ENCODE measurements around the gene UPP2.

Gene UPP2

GRCh38 chr2:158101384-158101926 lies at the start of gene UPP2:
TSS of gene UPP2 (plus strand) at chr2:158101876. CDS start at chr2:158102064, 188 bp downstream.
- DNase-seq (ENCODE audit: low spot score): no peak

GRCh38 chr2:158052761-158053160 lies 48.9 kb upstream of the UPP2 start:
- DNase-seq (ENCODE audit: low spot score): no peak

GRCh38 chr2:158056875-158057274 lies 44.8 kb upstream of the UPP2 start:
- no peak for DNase-seq (ENCODE audit: low spot score)

GRCh38 chr2:158060160-158060834 lies 41.4 kb upstream of the UPP2 start:
- no peak for DNase-seq (ENCODE audit: low spot score)

GRCh38 chr2:158060835-158061435 lies 40.7 kb upstream of the UPP2 start:
- DNase-seq (ENCODE audit: low spot score): no peak

- no peak for DNase-seq (ENCODE audit: low spot score)
Observed at GRCh38 chr2:158061763-158062162, 39.9 kb upstream of the UPP2 start.

GRCh38 chr2:158066046-158066713 lies 35.5 kb upstream of the UPP2 start:
- no peak for DNase-seq (ENCODE audit: low spot score)

- DNase-seq (ENCODE audit: low spot score): no peak
Observed at GRCh38 chr2:158071018-158071417, 30.7 kb upstream of the UPP2 start.

GRCh38 chr2:158072361-158072760 lies 29.3 kb upstream of the UPP2 start:
- DNase-seq (ENCODE audit: low spot score): no peak

- no peak for DNase-seq (ENCODE audit: low spot score)
Observed at GRCh38 chr2:158079672-158080071, 22.0 kb upstream of the UPP2 start.

GRCh38 chr2:158088093-158088492 lies 13.6 kb upstream of the UPP2 start:
- no peak for DNase-seq (ENCODE audit: low spot score)

- DNase-seq (ENCODE audit: low spot score): no peak
Observed at GRCh38 chr2:158089322-158089721, 12.4 kb upstream of the UPP2 start.

GRCh38 chr2:158091647-158092046 lies 10.0 kb upstream of the UPP2 start:
- no peak for DNase-seq (ENCODE audit: low spot score)

GRCh38 chr2:158094487-158095092 lies 7.1 kb upstream of the UPP2 start:
- no peak for DNase-seq (ENCODE audit: low spot score)

GRCh38 chr2:158095269-158095668 lies 6.4 kb upstream of the UPP2 start:
- DNase-seq (ENCODE audit: low spot score): no peak

GRCh38 chr2:158095912-158096311 lies 5.8 kb upstream of the UPP2 start:
- DNase-seq (ENCODE audit: low spot score): no peak

- no peak for DNase-seq (ENCODE audit: low spot score)
Observed at GRCh38 chr2:158097481-158097880, 4.2 kb upstream of the UPP2 start.

- DNase-seq (ENCODE audit: low spot score): no peak
Observed at GRCh38 chr2:158098178-158098577, 3.5 kb upstream of the UPP2 start.

- DNase-seq (ENCODE audit: low spot score): no peak
Observed at GRCh38 chr2:158099716-158100115, 2.0 kb upstream of the UPP2 start.

GRCh38 chr2:158100411-158100810 lies 1.3 kb upstream of the UPP2 start:
- no peak for DNase-seq (ENCODE audit: low spot score)

- DNase-seq (ENCODE audit: low spot score): no peak
Observed at GRCh38 chr2:158102446-158102845, 770 bp downstream of the UPP2 start.

- no peak for DNase-seq (ENCODE audit: low spot score)
Observed at GRCh38 chr2:158103411-158104012, 1.8 kb downstream of the UPP2 start.
